Hematopoietic multipotent progenitor cell treated with erythropoietin and hydrocortisone succinate and interleukin-3 and kit ligand, for 4 days (in vitro differentiated cells): Measurements from ENCODE around the gene MIA2.
A peak's percentile ranks its signal among the peaks of the same experiment; 100 is the strongest.
"Not testable (repeated sequence)": the region's sequence is repeated elsewhere in the genome, so short reads cannot be mapped to it uniquely, and the experiment has no call there.

Source experiments
- DNase-seq: peaks from one replicate; pipeline ENCODE4 v3.0.0-alpha.2; 2015

Gene MIA2

GRCh38 chr14:39233680-39234326 lies at the start of gene MIA2:
Gene MIA2 (plus strand): TSS chr14:39233915. CDS start chr14:39234115, 200 bp downstream.
- no peak for DNase-seq

- no peak for DNase-seq
Measured at GRCh38 chr14:39184628-39185255, 49.0 kb upstream of the MIA2 start.

GRCh38 chr14:39185256-39186049 lies 48.3 kb upstream of the MIA2 start:
- no peak for DNase-seq

GRCh38 chr14:39186941-39187525 lies 46.7 kb upstream of the MIA2 start:
- DNase-seq: no peak

- peak; percentile 52 for DNase-seq
Measured at GRCh38 chr14:39203659-39204606, 29.8 kb upstream of the MIA2 start.

GRCh38 chr14:39207430-39207829 lies 26.3 kb upstream of the MIA2 start:
- not testable (repeated sequence) for DNase-seq

GRCh38 chr14:39211109-39211741 lies 22.5 kb upstream of the MIA2 start:
- DNase-seq: no peak

GRCh38 chr14:39212034-39212433 lies 21.7 kb upstream of the MIA2 start:
- no peak for DNase-seq

- DNase-seq: peak; percentile 54
Measured at GRCh38 chr14:39212693-39213092, 21.0 kb upstream of the MIA2 start.

GRCh38 chr14:39217214-39217879 lies 16.4 kb upstream of the MIA2 start:
- peak; percentile 37 for DNase-seq

- DNase-seq: no peak
Measured at GRCh38 chr14:39218171-39218769, 15.4 kb upstream of the MIA2 start.

GRCh38 chr14:39219075-39219499 lies 14.6 kb upstream of the MIA2 start:
- DNase-seq: no peak

GRCh38 chr14:39220473-39220872 lies 13.2 kb upstream of the MIA2 start:
- not testable (repeated sequence) for DNase-seq

- DNase-seq: no peak
Measured at GRCh38 chr14:39228044-39228443, 5.7 kb upstream of the MIA2 start.

GRCh38 chr14:39228509-39229221 lies 5.0 kb upstream of the MIA2 start:
- no peak for DNase-seq

- peak; percentile 33 for DNase-seq
Measured at GRCh38 chr14:39229222-39229543, 4.5 kb upstream of the MIA2 start.

- no peak for DNase-seq
Measured at GRCh38 chr14:39229601-39230110, 4.1 kb upstream of the MIA2 start.

GRCh38 chr14:39230416-39231035 lies 3.2 kb upstream of the MIA2 start:
- DNase-seq: no peak

GRCh38 chr14:39231751-39232553 lies 1.8 kb upstream of the MIA2 start:
- peak; percentile 88 for DNase-seq
